SJSA1 (cell line): Measurements from ENCODE around the gene ADIPOR2. TPM values are rescaled to one million over a fixed set of nuclear protein-coding genes. Genes with fewer than 3 reads are reported as not detected.
"Not testable (repeated sequence)": the region's sequence is repeated elsewhere in the genome, so short reads cannot be mapped to it uniquely, and the experiment has no call there.

ENCODE experiments used
- DNase-seq, 2 experiments: peaks; one replicate each; pipeline ENCODE4 v3.0.0-alpha.2; 2015 to 2020; ENCODE audit warnings: low spot score in 2 of 2, low read depth in 1 of 2
- H3K27ac ChIP-seq: fragments of 250-450 bp; sonication (Bioruptor Pico); 2 replicates; pipeline ENCODE4 v1.5.1; 2020; ENCODE audit warnings: mild to moderate bottlenecking, moderate library complexity
- H3K27me3 ChIP-seq: fragments of 250-450 bp; sonication (Bioruptor Pico); replicated peaks from 2 replicates; pipeline ENCODE4 v1.5.1; 2020; ENCODE audit warnings: mild to moderate bottlenecking, moderate library complexity
- H3K36me3 ChIP-seq: fragments of 250-450 bp; sonication (Bioruptor Pico); 2 replicates; pipeline ENCODE4 v1.5.1; 2020; ENCODE audit warnings: mild to moderate bottlenecking
- H3K4me1 ChIP-seq: fragments of 250-450 bp; sonication (Bioruptor Pico); replicated peaks from 2 replicates; pipeline ENCODE4 v1.6.1; 2021; ENCODE audit warnings: mild to moderate bottlenecking
- H3K4me3 ChIP-seq: fragments of 250-450 bp; sonication (Bioruptor Pico); 2 replicates; pipeline ENCODE4 v1.5.1; 2020; ENCODE audit warnings: mild to moderate bottlenecking
- H3K9me3 ChIP-seq: fragments of 250-450 bp; sonication (Bioruptor Pico); replicated peaks from 2 replicates; pipeline ENCODE4 v1.5.1; 2020; ENCODE audit warnings: mild to moderate bottlenecking
- total RNA-seq: library from RNA; depleted of rRNA; stranded (reverse); fragments of >200 nt; shearing (Covaris generic); gene quantifications from 2 replicates; pipeline ENCODE4 v1.2.3, GENCODE V29; 2014

ADIPOR2 gene
- total RNA-seq, 1 experiment from 2014 or later, result 38.7 TPM

GRCh38 chr12:1811281-1811947, 120.5 kb downstream of the ADIPOR2 start:
- no peak for DNase-seq
- H3K27ac ChIP-seq, result no peak overlapping the region
- H3K9me3 ChIP-seq, result no peaks in the 10 kb centered on the region
- H3K36me3 ChIP-seq, result no peaks in the 10 kb centered on the region
- peaks cover 47% of the 10 kb centered on the region for H3K27me3 ChIP-seq
- no peaks in the 10 kb centered on the region for H3K4me1 ChIP-seq
- no peak overlapping the region for H3K4me3 ChIP-seq

GRCh38 chr12:1811948-1812291, 121.0 kb downstream of the ADIPOR2 start:
- Histone ChIP-seq H3K9me3 (no peaks in the 10 kb centered on the region), H3K27ac (no peak overlapping the region), H3K27me3 (peaks cover 52% of the 10 kb centered on the region), H3K4me1 (no peaks in the 10 kb centered on the region), H3K4me3 (no peak overlapping the region), H3K36me3 (no peaks in the 10 kb centered on the region)
- no peak for DNase-seq

- Histone ChIP-seq H3K4me3 (no peak overlapping the region), H3K36me3 (no peaks in the 10 kb centered on the region)
Measured at GRCh38 chr12:1812650-1813302, 121.9 kb downstream of the ADIPOR2 start.

GRCh38 chr12:1814266-1814665, 123.4 kb downstream of the ADIPOR2 start:
- Histone ChIP-seq H3K27ac (no peak overlapping the region), H3K9me3 (no peaks in the 10 kb centered on the region), H3K27me3 (peaks cover 56% of the 10 kb centered on the region), H3K4me1 (no peaks in the 10 kb centered on the region), H3K4me3 (no peak overlapping the region), H3K36me3 (no peaks in the 10 kb centered on the region)
- no peak for DNase-seq

More at GRCh38 chr12:1812650-1813302, 121.9 kb downstream of the ADIPOR2 start:
- no peak for DNase-seq
- Histone ChIP-seq H3K9me3 (no peaks in the 10 kb centered on the region), H3K27me3 (peaks cover 52% of the 10 kb centered on the region), H3K27ac (no peak overlapping the region), H3K4me1 (no peaks in the 10 kb centered on the region)

GRCh38 chr12:1815108-1815507, 124.2 kb downstream of the ADIPOR2 start:
- H3K27ac ChIP-seq, result no peak overlapping the region
- H3K9me3 ChIP-seq, result no peaks in the 10 kb centered on the region
- DNase-seq, result no peak
- H3K36me3 ChIP-seq, result no peaks in the 10 kb centered on the region
- H3K27me3 ChIP-seq, result peaks cover 64% of the 10 kb centered on the region
- H3K4me1 ChIP-seq, result no peaks in the 10 kb centered on the region
- no peak overlapping the region for H3K4me3 ChIP-seq

GRCh38 chr12:1815814-1816729, 125.2 kb downstream of the ADIPOR2 start:
- Histone ChIP-seq H3K27ac (no peak overlapping the region), H3K9me3 (no peaks in the 10 kb centered on the region), H3K27me3 (peaks cover 74% of the 10 kb centered on the region), H3K4me3 (no peak overlapping the region), H3K4me1 (no peaks in the 10 kb centered on the region), H3K36me3 (no peaks in the 10 kb centered on the region)
- no peak for DNase-seq

GRCh38 chr12:1816730-1817348, 126.0 kb downstream of the ADIPOR2 start:
- no peak overlapping the region for H3K4me3 ChIP-seq
- no peak for DNase-seq
- H3K9me3 ChIP-seq, result no peaks in the 10 kb centered on the region
- no peaks in the 10 kb centered on the region for H3K4me1 ChIP-seq
- no peak overlapping the region for H3K27ac ChIP-seq
- peaks cover 76% of the 10 kb centered on the region for H3K27me3 ChIP-seq
- H3K36me3 ChIP-seq, result no peaks in the 10 kb centered on the region

- H3K27me3 ChIP-seq, result peaks cover 77% of the 10 kb centered on the region
- DNase-seq, H3K9me3 ChIP-seq, H3K36me3 ChIP-seq, H3K27ac ChIP-seq, H3K4me1 ChIP-seq, H3K4me3 ChIP-seq: not testable (repeated sequence)
Measured at GRCh38 chr12:1817928-1818327, 127.1 kb downstream of the ADIPOR2 start.

GRCh38 chr12:1819050-1819449, 128.2 kb downstream of the ADIPOR2 start:
- peaks cover 77% of the 10 kb centered on the region for H3K27me3 ChIP-seq
- H3K36me3 ChIP-seq, result no peaks in the 10 kb centered on the region
- no peak for DNase-seq
- no peaks in the 10 kb centered on the region for H3K9me3 ChIP-seq
- no peak overlapping the region for H3K27ac ChIP-seq
- no peak overlapping the region for H3K4me3 ChIP-seq
- H3K4me1 ChIP-seq, result no peaks in the 10 kb centered on the region

GRCh38 chr12:1819571-1819970, 128.7 kb downstream of the ADIPOR2 start:
- no peaks in the 10 kb centered on the region for H3K9me3 ChIP-seq
- DNase-seq, result no peak
- H3K4me3 ChIP-seq, result no peak overlapping the region
- H3K27ac ChIP-seq, result no peak overlapping the region
- no peaks in the 10 kb centered on the region for H3K36me3 ChIP-seq
- H3K27me3 ChIP-seq, result peaks cover 77% of the 10 kb centered on the region
- no peaks in the 10 kb centered on the region for H3K4me1 ChIP-seq

- no peak for DNase-seq
- peaks cover 77% of the 10 kb centered on the region for H3K27me3 ChIP-seq
- no peaks in the 10 kb centered on the region for H3K4me1 ChIP-seq
- no peaks in the 10 kb centered on the region for H3K36me3 ChIP-seq
- H3K9me3 ChIP-seq, result no peaks in the 10 kb centered on the region
- H3K27ac ChIP-seq, result no peak within 1 kb of the TSS
- no peak within 1 kb of the TSS for H3K4me3 ChIP-seq
Measured at GRCh38 chr12:1820191-1820895, 129.5 kb downstream of the ADIPOR2 start, which contains the start of gene LRTM2. Gene LRTM2 (plus strand): TSS chr12:1820565. CDS start chr12:1828149, 7,584 bp downstream.

- no peak for DNase-seq
- Histone ChIP-seq H3K36me3 (no peaks in the 10 kb centered on the region), H3K9me3 (no peaks in the 10 kb centered on the region), H3K4me1 (no peaks in the 10 kb centered on the region), H3K4me3 (no peak overlapping the region), H3K27me3 (peaks cover 77% of the 10 kb centered on the region), H3K27ac (no peak overlapping the region)
Measured at GRCh38 chr12:1820896-1821291, 130.0 kb downstream of the ADIPOR2 start.

GRCh38 chr12:1821805-1822204, 130.9 kb downstream of the ADIPOR2 start:
- H3K4me3 ChIP-seq, result no peak overlapping the region
- no peaks in the 10 kb centered on the region for H3K9me3 ChIP-seq
- H3K4me1 ChIP-seq, result no peaks in the 10 kb centered on the region
- peaks cover 80% of the 10 kb centered on the region for H3K27me3 ChIP-seq
- H3K36me3 ChIP-seq, result no peaks in the 10 kb centered on the region
- H3K27ac ChIP-seq, result no peak overlapping the region
- no peak for DNase-seq
